ENCODE results near the gene FUNDC2. TPM values are rescaled to one million over a fixed set of nuclear protein-coding genes. Genes with fewer than 3 reads are reported as not detected.

FUNDC2 gene
- total RNA-seq, 1 donor from 2014 or later, result 366 TPM

GRCh38 chrX:155056877-155057792 is 30.5 kb downstream of the FUNDC2 start:
- ATAC-seq (ENCODE audit: poor library complexity) (peak; percentile 92), DNase-seq (peak; percentile 71)
- intact Hi-C loops (cut with DNase I), result loop anchor here (10.0 kb wide), 1 partner anchor 72 kb away; no protein-coding TSS in a partner anchor

- ATAC-seq (ENCODE audit: poor library complexity), result peak; percentile 60
Measured at GRCh38 chrX:155061760-155062159, 35.1 kb downstream of the FUNDC2 start.

GRCh38 chrX:155065035-155065734 is 38.5 kb downstream of the FUNDC2 start:
- intact Hi-C loops (cut with DNase I), result no loop called here

More at GRCh38 chrX:155061760-155062159, 35.1 kb downstream of the FUNDC2 start:
- DNase-seq, result no peak
- intact Hi-C loops (cut with DNase I), result no loop called here

GRCh38 chrX:155068165-155068564 is 41.5 kb downstream of the FUNDC2 start:
- DNase-seq, result no peak

More at GRCh38 chrX:155065035-155065734, 38.5 kb downstream of the FUNDC2 start:
- DNase-seq (no peak), ATAC-seq (ENCODE audit: poor library complexity) (no peak)

GRCh38 chrX:155069414-155069813 is 42.8 kb downstream of the FUNDC2 start:
- intact Hi-C loops (cut with DNase I), result no loop called here
- DNase-seq (no peak), ATAC-seq (ENCODE audit: poor library complexity) (no peak)

More at GRCh38 chrX:155068165-155068564, 41.5 kb downstream of the FUNDC2 start:
- intact Hi-C loops (cut with DNase I), result no loop called here
- ATAC-seq (ENCODE audit: poor library complexity), result no peak

- DNase-seq, result peak; percentile 34
- ATAC-seq (ENCODE audit: poor library complexity), result no peak
- intact Hi-C loops (cut with DNase I), result no loop called here
Measured at GRCh38 chrX:155070038-155070437, 43.4 kb downstream of the FUNDC2 start.

- DNase-seq (no peak), ATAC-seq (ENCODE audit: poor library complexity) (peak; percentile 37)
- intact Hi-C loops (cut with DNase I), result no loop called here
Measured at GRCh38 chrX:155070663-155070974, 44.0 kb downstream of the FUNDC2 start.

- ATAC-seq (ENCODE audit: poor library complexity) (peak; percentile 96), DNase-seq (peak; percentile 87)
- intact Hi-C loops (cut with DNase I), result no loop called here
Measured at GRCh38 chrX:155070975-155071693, 44.5 kb downstream of the FUNDC2 start, which contains the start of the genes BRCC3, CMC4 and MTCP1. BRCC3 (plus strand) TSS chrX:155071508; CDS start chrX:155071528, 20 bp downstream. CMC4 (minus strand) TSS chrX:155071136; CDS start chrX:155064023, 7,113 bp downstream. MTCP1 (minus strand) TSS chrX:155071136; CDS start chrX:155066010, 5,126 bp downstream.

- intact Hi-C loops (cut with DNase I), result no loop called here
- DNase-seq (no peak), ATAC-seq (ENCODE audit: poor library complexity) (no peak)
Measured at GRCh38 chrX:155071694-155072280, 45.1 kb downstream of the FUNDC2 start.

- DNase-seq (peak; percentile 44), ATAC-seq (ENCODE audit: poor library complexity) (peak; percentile 64)
- intact Hi-C loops (cut with DNase I), result no loop called here
Measured at GRCh38 chrX:155086202-155086840, 59.7 kb downstream of the FUNDC2 start.

- ATAC-seq (ENCODE audit: poor library complexity) (no peak), DNase-seq (no peak)
- intact Hi-C loops (cut with DNase I), result no loop called here
Measured at GRCh38 chrX:155086961-155087735, 60.5 kb downstream of the FUNDC2 start.

- DNase-seq (no peak), ATAC-seq (ENCODE audit: poor library complexity) (no peak)
- intact Hi-C loops (cut with DNase I), result no loop called here
Measured at GRCh38 chrX:155094468-155095061, 67.9 kb downstream of the FUNDC2 start.

- DNase-seq (no peak), ATAC-seq (ENCODE audit: poor library complexity) (no peak)
- intact Hi-C loops (cut with DNase I), result no loop called here
Measured at GRCh38 chrX:155105919-155106318, 79.3 kb downstream of the FUNDC2 start.

- intact Hi-C loops (cut with DNase I), result no loop called here
- ATAC-seq (ENCODE audit: poor library complexity), result no peak
- DNase-seq, result no peak
Measured at GRCh38 chrX:155108427-155108826, 81.8 kb downstream of the FUNDC2 start.
